NCI-H524 (cell line): Measurements from ENCODE around the gene SGIP1.

Experiments used
- DNase-seq, 2 experiments: peaks; one replicate each; lab custom pipeline; 2025; lab: John Stamatoyannopoulos, UW

SGIP1 gene, protein sequence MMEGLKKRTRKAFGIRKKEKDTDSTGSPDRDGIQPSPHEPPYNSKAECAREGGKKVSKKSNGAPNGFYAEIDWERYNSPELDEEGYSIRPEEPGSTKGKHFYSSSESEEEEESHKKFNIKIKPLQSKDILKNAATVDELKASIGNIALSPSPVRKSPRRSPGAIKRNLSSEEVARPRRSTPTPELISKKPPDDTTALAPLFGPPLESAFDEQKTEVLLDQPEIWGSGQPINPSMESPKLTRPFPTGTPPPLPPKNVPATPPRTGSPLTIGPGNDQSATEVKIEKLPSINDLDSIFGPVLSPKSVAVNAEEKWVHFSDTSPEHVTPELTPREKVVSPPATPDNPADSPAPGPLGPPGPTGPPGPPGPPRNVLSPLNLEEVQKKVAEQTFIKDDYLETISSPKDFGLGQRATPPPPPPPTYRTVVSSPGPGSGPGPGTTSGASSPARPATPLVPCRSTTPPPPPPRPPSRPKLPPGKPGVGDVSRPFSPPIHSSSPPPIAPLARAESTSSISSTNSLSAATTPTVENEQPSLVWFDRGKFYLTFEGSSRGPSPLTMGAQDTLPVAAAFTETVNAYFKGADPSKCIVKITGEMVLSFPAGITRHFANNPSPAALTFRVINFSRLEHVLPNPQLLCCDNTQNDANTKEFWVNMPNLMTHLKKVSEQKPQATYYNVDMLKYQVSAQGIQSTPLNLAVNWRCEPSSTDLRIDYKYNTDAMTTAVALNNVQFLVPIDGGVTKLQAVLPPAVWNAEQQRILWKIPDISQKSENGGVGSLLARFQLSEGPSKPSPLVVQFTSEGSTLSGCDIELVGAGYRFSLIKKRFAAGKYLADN

DNA sequence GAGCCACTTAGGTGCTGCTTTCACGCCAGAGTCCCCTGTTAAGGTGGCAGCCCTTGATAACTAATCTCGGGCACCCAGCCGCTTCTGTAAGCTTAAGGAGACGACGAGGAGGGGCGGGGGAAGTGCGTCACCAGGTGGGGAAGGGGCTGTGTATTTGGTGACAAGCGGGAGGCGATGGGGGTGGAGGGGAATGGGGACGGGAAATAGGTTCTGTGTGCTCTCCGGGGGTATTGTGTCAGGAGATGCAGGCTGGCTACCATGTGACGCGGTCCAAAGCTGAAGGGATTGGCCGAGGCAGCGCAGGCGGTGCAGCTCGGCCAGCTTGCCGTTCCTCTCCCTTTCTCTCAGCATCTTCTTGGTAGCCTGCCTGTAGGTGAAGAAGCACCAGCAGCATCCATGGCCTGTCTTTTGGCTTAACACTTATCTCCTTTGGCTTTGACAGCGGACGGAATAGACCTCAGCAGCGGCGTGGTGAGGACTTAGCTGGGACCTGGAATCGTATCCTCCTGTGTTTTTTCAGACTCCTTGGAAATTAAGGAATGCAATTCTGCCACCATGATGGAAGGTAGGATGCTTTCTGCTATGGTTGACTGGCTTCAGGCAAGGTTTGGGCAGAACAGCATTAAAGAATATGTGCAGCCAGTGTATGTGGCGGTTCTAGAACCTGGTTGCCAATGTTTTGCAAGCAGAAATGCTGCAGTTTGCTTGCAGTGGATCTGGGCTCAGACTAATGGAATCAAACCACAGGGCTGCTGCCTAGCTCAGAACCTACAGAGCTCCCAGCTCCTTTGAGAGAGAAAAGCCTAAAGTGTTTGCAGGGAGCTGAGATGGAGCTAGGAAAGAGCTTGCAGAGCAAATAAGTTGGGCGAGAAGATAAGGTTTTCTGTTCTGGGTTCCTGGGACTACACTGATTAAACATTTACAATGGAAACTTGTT lies at the start of gene SGIP1:
Gene SGIP1, plus strand, starts transcription at position 350 of the 937 bp plus-strand sequence. Its CDS starts 206 bp downstream, at position 556.
- DNase-seq, result peak; percentile 20 to 46

DNA sequence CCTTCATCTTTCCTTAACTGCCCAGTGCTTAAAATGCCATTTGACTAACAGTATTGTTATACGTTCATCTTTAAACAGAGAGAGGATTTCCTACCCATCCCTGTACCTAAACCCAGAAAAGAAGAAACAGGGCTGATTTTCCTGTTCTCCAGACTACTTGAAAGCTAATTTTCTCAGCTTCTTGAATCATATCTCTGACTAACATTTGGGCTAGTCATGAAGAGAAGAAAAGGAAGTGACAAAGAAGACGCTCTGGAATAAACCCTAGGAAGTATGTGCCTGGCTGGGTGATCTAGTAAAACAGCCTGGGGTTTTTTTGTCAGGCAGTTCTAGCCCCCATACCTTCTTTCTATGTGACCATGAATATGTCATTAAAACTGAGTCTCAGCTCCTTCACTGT lies 44.8 kb upstream of the SGIP1 start:
- DNase-seq, result no peak

DNA sequence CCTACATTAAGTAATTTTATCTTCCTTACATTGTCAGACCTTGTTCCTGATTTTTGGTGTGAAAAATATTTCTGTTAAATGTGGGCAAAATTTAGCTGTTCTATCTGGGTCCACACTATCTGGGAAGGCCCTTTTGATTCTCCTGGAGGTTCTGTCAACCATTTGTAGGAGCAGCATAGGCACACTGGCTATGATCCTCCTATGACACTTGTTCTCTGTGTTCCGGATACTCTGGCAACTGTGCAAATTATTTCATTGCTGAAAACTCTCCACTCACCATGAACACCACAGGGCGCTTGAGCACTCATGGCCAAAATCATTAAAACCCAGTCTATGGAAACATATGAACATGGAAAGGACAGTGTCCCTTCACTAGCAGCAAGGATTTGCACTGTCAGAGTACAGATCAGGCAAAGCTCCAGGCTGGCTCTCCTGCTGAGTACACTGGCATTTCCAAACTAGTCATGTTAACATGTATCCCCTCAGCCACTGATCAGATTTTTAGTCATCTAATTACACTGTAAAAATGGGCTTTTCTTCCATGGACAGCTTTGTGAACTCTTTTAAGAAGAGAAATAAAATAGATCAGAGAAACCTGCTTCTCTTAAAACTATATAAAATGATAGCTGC lies 43.9 kb upstream of the SGIP1 start:
- no peak for DNase-seq

DNA sequence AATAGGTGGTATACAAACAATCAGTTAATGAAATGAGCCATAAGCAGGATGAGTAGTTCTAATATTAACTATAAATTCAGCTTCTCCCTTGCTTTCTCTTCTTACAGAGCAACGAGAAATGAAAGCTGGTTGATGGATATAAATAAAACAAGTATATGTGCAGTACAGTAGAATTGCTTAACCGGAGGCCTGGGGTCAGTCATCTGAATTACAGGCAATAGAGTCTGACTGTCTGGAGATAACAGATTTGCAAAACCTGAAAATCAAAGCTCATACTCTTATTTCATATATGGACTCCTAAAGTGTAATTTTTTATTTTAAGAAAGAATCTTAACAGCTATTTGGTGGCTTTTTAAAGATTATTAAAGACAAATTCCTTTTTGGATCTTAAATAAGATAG lies 43.1 kb upstream of the SGIP1 start:
- no peak for DNase-seq

DNA sequence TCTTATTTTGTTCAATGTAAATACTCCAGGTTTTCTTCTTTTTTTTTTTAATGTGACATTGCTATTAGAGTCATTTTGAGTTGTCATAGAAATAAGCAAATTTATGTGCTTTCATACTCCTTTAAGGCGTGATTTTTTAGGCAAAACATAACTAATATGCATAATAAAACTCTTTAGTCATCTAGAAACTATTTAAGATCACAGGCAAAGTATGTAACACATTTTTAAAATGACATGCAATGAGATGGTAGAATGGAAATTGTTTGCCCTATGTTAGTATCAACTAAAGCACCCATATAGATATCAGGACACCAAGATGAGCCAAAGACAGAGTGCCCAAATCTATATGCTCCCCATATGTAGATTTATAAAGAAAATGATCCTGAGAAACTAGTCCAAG lies 41.5 kb upstream of the SGIP1 start:
- DNase-seq, result no peak

DNA sequence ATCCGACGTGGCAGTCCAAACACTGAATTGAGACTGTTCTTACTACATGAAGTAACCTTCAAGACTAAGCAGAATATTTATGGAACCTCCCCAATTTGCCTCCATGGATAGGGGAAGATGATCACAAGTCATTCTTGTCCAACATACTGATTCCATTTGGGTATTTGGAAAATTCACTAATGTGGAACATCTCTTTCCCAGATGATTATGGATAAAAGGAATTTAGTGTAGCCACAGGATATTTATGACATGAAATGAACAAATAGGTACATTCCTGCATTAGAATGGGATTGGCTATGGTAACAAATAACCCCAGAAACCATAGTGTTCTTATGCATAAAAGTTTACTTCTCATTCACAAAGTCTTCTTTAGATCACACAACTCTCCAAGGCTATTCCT lies 40.2 kb upstream of the SGIP1 start:
- no peak for DNase-seq

DNA sequence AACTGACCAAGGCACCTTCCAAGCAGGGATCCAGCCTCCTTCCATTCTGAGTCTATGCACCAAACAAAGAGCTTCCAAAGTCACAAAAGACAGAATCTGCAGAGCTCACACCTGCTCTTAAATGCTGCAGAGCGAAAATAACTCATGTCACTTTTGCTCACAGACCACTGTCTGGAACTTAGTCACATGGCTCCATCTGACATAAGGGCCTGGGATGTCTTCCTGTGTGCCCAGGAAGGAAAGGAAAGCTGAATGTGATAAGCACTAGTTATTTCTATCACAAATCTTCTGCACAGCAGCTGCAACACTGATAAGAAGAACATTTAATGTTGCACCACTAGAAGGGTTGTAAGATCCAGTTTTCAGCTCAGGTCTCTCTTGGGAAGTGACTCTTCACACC lies 39.5 kb upstream of the SGIP1 start:
- peak in 1 of 2 experiments; percentile 8 for DNase-seq

DNA sequence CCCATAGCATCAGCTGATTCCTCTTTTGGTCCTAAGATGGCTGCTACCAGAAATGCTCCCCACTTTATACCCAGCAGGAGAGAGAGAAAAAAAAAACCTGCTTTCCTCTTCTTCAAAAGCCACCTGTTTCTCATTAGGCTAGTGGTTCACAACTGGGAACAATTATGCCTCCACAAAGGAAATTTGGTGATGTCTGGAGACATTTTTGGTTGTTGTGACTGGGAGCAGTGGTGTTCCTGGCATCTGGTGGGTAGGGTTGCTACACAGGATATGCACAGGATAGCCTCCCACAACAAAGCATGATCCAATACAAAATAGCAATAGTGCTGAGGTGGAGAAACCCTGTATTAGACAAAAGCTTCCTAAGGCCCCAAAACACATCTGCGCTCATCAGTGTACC lies 38.5 kb upstream of the SGIP1 start:
- DNase-seq, result no peak

DNA sequence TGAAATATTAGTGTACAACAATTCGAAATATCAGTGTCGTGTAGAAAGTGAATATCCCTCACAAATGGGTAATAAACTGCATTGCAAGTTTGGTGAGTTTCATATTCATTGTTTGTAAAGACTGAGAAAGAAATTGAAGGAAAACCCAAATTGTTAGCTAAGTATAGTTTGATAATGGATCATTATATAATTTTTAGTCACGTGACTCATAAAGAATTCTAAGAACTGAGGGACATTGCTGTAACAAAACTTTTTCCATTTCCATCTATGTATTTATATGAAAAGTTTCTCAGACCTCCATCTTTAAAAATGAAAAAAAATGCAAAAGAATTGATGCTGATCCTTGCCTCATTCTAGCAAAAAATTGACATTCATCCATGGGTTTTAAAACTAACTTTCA lies 36.0 kb upstream of the SGIP1 start:
- DNase-seq, result no peak

DNA sequence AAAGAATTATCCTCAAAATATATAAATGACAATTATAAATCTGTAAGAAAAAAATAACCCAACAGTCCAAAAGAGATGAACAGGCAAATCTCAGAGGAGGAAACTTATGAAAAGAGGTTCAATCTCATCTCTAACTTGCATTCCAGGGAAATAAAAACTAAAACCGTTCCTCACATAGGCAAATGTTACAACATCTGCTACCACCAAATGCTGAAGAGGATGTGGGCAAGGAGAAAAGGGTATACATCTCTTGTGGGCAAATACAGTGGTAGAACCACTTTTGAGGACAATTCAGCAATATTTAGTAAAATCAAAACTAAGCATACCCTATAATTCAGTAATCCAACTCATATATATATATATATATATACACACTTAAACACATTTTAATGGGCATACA lies 33.7 kb upstream of the SGIP1 start:
- no peak for DNase-seq

DNA sequence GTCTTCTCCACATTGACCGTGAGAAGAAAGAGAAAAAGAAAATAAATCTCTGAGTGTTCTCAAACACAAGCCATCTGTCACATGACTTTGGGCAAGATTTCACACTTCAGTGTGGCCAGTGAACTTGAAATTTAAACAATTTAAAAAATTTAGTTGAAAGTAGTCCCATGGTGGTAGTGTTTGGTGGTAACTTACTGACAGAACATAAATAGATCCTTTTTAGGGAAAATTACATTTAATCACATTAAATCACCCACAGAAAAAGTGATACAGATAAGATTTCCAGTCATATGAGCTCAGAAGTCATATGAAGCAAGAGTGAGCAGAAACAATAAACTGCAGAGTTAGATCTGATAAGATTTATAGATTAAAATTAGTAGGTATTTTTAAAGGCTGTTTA lies 31.9 kb upstream of the SGIP1 start:
- no peak for DNase-seq

DNA sequence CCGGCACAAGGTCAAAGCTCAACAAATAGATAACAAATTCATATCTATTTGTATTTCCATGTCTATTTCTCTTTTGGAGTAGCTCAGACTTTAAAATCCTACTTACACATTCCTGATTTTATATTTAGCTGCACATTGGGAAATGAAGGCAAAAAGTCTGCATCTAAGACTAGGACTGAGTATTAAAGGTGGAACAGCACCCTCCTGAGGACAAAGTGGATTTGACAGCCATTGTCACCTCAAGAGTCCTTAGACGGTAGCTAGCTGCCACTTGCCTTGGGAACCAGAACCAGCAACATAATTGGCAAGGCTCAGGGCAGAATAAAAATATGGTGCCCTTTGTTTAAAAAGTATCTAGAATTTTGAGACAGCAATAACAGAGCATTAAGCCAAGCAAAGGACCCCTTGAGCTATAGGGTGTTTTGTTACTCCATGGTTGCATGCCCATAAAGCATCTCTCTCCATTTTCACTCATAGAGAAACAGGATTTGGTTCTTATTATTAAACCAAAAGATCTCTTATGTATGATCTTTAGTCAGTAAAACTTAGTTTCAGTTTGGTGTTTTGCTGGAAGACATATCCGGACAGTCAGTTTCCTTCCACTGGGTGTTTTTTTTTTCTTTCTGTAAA lies 30.0 kb upstream of the SGIP1 start:
- DNase-seq, result peak; percentile 32 to 75

DNA sequence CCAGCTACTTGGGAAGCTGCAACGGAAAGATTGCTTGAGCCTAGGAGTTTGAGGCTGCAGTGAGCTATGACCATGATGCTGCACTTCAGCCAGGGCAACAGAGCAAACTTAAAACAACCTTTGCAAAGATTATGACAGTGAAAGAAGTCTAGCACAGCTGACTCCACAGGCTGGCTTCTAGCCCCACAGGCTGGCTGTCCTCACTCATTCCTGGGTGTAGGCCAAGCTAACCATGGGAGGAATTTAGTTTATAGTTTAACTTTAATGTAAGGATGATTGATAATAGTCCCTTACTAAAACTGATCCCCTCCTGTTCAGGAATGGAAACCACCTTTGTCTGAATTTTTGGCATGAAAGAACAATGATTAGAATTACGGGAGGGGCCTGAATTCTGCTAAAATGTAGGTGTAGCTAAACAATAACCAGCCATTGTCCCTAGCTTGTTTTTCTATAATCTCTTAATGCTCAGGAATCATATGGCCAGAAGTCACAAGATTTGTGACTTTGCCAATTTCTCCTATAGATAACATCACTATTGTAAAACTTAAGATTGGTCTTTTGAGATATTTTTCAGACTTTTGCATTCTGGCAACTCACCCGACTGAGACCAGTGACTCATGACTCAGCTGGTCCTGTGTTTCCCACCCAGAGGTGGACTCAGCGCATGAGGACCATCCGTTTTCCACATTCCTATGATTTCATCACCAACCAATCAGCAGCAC lies 28.1 kb upstream of the SGIP1 start:
- DNase-seq, result no peak

DNA sequence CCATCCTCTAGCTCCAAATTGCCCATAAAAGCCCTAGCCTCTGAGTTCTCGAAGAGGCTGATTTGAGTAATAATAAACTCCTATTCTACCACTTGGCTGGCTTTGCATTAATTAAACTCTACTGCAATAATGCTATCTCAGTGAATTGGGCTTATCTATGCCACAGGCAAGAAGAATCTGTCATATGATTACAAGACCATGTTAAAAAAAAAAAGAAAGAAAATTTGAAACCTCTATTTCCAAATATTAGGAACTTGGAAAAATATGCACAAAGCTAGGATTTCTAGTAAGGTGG lies 27.6 kb upstream of the SGIP1 start:
- DNase-seq, result no peak

DNA sequence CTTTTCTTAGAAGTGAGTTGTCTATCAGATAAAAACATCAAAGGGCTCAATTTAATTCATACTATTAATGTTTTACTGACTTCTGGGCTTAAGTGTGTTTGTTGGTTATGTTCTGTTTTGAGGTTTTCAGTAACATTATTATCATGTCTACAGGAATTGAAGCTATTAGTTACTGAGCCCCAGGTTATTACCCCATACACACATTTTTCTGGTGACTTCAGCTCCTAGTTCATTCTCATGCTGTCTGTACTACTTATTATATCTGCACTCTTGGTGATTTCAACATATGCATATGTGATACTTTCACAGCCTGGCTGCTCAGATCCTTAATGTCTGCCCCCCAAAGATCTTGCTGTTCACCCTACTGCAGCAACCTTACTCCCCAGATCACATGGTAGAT lies 27.0 kb upstream of the SGIP1 start:
- no peak for DNase-seq

DNA sequence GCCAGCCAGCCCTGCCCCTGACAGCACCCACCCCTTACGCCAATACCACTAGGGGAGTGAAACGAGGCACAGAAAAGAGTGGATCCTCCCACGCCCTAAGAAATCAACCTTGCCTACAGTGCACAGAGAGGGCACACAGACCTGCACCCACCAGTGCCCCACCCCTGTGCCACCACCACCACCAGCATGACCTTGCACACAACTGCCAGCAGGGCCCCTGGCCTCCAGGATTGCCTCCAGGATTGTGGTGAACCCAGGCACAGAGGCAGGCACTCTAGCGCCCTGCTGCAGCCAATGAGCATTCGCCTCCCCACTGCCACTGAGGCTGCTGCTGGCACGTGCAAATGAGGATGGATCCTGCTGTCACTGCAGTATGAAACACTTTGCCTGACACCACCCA lies 23.5 kb upstream of the SGIP1 start:
- no peak for DNase-seq

DNA sequence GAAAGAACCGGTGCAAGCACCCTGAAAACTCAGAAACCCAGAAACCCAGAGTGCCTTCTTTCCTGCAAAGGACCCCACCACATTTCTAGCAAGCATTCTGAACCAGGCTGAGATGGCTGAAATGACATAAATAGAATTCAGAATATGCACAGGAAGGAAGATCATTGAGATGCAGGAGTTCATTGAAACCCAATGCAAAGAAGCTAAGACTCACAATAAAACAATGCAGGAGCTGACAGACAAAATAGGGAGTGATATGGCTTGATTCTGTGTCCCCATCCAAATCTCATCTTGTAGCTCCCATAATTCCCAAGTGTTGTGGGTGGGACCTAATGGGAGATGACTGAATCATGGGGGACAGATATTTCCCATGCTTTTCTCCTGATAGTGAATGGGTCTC lies 22.8 kb upstream of the SGIP1 start:
- DNase-seq, result no peak

DNA sequence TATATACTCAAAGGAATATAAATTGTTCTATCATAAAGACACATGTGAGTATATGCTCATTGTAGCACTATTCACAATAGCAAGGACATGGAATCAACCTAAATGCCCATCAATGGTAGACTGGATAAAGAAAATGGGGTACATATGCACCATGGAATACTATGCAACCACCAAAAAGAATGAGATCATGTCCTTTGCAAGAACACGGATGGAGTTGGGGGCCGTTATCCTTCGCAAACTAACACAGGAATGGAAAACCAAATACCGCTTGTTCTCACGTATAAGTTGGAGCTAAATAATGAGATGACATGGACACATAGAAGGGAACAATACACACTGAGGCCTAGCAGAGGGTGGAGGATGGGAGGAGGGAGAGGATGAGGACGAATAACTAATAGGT lies 16.0 kb upstream of the SGIP1 start:
- DNase-seq, result no peak

DNA sequence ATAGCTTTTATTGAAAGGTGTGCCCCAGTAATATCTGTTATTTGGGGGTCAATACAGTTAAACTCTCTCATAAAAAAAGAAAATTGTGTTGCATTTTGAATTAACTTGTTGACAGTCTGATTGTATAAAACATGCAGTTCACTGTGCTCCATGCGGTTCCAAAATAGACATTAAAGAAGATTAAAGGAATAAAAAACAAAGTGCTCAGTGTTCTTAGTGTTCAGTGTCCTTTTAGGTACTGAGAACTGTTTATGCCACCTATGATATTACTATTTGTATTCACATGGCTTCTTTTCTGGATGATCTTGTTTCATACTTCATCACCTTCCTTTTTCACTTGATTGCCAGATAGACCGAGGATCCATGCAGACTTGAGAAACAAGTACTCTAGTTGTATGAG lies 15.3 kb upstream of the SGIP1 start:
- no peak for DNase-seq

DNA sequence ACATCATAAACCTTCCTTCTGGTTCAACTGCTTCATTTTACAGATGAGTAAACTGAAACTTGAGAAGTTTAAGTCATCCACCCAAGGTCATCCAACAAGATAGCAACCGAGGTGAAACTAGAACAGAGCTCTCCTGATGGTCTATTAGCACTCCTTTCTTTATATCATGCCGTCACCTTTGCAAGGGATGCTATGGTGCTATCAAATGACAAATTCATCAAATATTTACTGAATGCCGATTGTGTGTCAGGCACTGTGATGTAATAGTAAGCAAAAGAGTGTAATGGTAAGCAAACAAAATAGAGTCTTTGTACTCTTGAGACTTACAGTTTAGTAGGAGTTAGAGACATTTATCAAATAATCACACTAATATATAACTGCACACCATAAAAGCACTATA lies 14.0 kb upstream of the SGIP1 start:
- no peak for DNase-seq

DNA sequence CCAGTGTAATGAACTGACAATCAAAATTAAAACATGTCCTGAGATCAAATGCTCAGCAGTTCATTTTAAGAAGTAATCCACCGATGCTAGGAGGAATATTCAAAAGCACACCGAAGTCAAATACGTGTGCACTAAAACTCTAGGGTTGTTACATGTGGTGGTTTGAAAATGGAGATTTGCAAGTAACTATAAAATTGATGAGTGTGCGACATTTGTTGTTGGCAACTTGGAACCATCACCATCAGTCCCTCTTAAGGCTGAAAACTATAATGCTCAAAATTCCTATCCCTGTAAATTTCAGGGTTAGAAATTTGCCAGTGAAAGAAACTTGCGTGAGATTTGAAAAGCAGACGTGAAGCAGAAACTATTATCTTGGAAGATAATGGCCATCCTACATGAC lies 13.3 kb upstream of the SGIP1 start:
- no peak for DNase-seq
